Esophagus squamous epithelium (tissue), 5 donors: Measurements from ENCODE around the gene SRSF3. TPM values are rescaled to one million over a fixed set of nuclear protein-coding genes. Genes with fewer than 3 reads are reported as not detected.
"Not testable (repeated sequence)": the region's sequence is repeated elsewhere in the genome, so short reads cannot be mapped to it uniquely, and the experiment has no call there.

Experiments used
- DNase-seq: peaks from one replicate; lab custom pipeline; 2025; lab: John Stamatoyannopoulos, UW
- H3K27ac ChIP-seq, 4 donors: fragments of 200-600 bp; sonication (generic); one replicate each; pipeline ENCODE4 v1.5.1; 2016 to 2019; ENCODE audit warnings: mild to moderate bottlenecking in 1 of 4
- H3K27me3 ChIP-seq, 4 donors: fragments of 200-600 bp; sonication (generic); 1 replicate in 3 of 4; 2 replicates in 1 of 4; pipeline versions ENCODE4 v1.5.1 to v1.6.0; 2017 to 2021; ENCODE audit warnings: antibody characterized with exemption in 1 of 4
- H3K36me3 ChIP-seq, 3 donors: fragments of 200-600 bp; sonication (generic); one replicate each; pipeline ENCODE4 v1.5.1; 2016 to 2019
- H3K4me1 ChIP-seq, 3 donors: fragments of 200-600 bp; sonication (generic); one replicate each; pipeline ENCODE4 v1.5.1; 2017 to 2019
- H3K4me3 ChIP-seq, 4 donors: fragments of 200-600 bp; sonication (generic); 1 replicate in 3 of 4; 2 replicates in 1 of 4; pipeline ENCODE4 v1.5.1; 2016 to 2019; ENCODE audit warnings: mild to moderate bottlenecking in 2 of 4, moderate library complexity in 1 of 4
- H3K9me3 ChIP-seq, 3 donors: fragments of 200-600 bp; sonication (generic); one replicate each; pipeline ENCODE4 v1.5.1; 2016 to 2019
- POLR2A ChIP-seq, 4 donors: fragments of 450-650 bp; IDR thresholded peaks; one replicate each; pipeline ENCODE4 v1.6.1; 2017; ENCODE audit warnings: antibody characterized with exemption in 4 of 4, mild to moderate bottlenecking in 4 of 4, moderate library complexity in 3 of 4
- WGBS, 2 donors: methylation state at CpG; one replicate each; pipeline ENCODE4 v1.1.5; 2018; 5-methylcytosine and 5-hydroxymethylcytosine counted together
- intact Hi-C: fragments of 100-400 bp; cut with DNase I; formaldehyde crosslinking; loops from one replicate; pipeline ENCODE4 v1.15.0; 2022
- small RNA-seq, 4 donors: library from RNA; depleted of rRNA; stranded (forward); fragments of <200 nt; gene quantifications; one replicate each; pipeline ENCODE3, GENCODE V24; 2016
- total RNA-seq, 4 donors: library from RNA; depleted of rRNA; stranded (reverse); fragments of >200 nt; gene quantifications; one replicate each; pipeline ENCODE4 v1.1.0, GENCODE V29; 2016
- TF ChIP-seq, protein P1 (sequence below), 6 experiments: fragments of 450-650 bp in 4 of 6; fragments of 200-600 bp in 2 of 6; sonication (generic) in 2 of 6; IDR thresholded peaks; one replicate each; pipeline ENCODE4 v1.5.1; 2016 to 2019; ENCODE audit warnings: antibody characterized with exemption in 6 of 6, mild to moderate bottlenecking in 4 of 6, moderate library complexity in 4 of 6
- donor health status: DM: yes; HTN: yes; CAD: no.

SRSF3 gene
- total RNA-seq, 4 donors from 2014 or later, result 111 to 213 (median 185) TPM

DNA sequence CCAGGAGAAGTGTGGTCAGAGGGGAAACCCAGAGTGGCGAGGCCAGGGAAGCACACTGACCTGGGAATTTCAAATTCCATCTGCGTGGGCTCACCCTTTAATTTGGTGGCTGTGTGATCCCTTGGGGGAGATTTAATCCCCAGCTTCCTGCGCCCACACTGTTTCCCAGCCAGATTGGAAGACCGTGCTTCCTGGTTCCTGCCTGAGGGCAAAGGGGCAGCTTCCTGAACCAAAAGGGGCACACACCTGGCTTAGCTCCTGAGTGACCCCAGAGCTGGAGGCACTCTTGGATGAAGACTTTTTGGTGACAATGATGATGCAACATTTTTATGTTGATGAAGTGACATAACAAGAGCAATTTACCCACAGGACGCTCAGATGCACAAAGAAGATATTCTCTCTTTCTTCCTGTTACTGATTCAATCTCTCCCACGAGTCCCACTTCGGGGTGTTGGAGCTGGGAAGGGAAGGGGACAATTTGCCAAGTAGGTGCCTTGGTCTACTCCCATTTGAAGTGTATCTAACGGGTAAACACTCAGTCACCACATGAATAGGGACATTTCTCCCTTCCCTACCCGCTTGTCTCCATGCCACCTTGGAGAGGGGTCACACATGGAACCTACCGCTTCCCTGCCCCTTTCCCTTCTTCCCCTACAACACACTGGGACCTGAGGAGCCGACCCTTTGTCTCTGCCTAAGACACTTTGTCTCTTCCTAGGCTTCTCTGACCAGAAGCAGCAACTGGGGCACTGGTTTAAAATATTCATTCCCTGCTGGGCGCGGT lies 55.7 kb downstream of the SRSF3 start:
- WGBS, 2 donors, result 46 to 55% methylated on average over 11 of the region's 13 CpGs
- intact Hi-C loops, result no loop called here
- DNase-seq, result no peak
- H3K27ac ChIP-seq, result no peak overlapping the region
- H3K4me3 ChIP-seq, result no peak overlapping the region
- peaks cover 0 to 23% (median 6%) of the 10 kb centered on the region in 3 donors for H3K4me1 ChIP-seq
- TF ChIP-seq, protein P1, sequence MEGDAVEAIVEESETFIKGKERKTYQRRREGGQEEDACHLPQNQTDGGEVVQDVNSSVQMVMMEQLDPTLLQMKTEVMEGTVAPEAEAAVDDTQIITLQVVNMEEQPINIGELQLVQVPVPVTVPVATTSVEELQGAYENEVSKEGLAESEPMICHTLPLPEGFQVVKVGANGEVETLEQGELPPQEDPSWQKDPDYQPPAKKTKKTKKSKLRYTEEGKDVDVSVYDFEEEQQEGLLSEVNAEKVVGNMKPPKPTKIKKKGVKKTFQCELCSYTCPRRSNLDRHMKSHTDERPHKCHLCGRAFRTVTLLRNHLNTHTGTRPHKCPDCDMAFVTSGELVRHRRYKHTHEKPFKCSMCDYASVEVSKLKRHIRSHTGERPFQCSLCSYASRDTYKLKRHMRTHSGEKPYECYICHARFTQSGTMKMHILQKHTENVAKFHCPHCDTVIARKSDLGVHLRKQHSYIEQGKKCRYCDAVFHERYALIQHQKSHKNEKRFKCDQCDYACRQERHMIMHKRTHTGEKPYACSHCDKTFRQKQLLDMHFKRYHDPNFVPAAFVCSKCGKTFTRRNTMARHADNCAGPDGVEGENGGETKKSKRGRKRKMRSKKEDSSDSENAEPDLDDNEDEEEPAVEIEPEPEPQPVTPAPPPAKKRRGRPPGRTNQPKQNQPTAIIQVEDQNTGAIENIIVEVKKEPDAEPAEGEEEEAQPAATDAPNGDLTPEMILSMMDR (IDR thresholded peaks at IDR 0.05), result no peak
- no peak for TF ChIP-seq POLR2A (IDR thresholded peaks at IDR 0.05)
- peaks cover 0 to 5% (median 0%) of the 10 kb centered on the region in 4 donors for H3K27me3 ChIP-seq
- H3K9me3 ChIP-seq, result no peaks in the 10 kb centered on the region
- no peaks in the 10 kb centered on the region for H3K36me3 ChIP-seq

DNA sequence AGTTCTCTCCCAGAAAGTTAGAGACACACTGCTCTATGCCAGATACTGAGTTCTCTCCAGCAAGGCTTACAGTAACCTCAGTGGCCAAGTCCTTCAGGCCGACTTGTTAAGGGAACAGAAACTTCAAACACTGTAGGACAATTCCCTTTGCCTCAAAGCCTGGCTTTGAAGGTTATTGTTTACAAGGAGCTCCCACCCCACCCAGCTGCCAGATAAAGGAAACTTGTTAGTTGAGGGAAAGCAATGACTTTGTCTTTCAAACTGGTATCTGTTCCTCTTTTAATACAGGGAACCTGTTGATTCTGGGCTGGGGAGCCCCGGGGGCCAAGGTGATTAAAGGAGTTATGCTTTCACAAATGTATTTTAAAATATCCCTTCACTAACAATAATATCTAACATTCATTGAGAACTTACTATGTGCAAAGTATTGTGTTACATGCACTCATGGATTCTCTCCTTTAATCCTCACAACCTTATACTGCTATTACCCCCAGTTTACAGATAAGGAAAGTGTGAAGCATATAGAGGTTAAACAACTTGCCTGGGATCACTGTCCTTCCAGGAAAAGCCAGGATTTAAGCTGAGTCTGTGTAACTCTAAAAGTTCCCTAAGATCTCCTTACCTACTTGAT lies 56.8 kb downstream of the SRSF3 start:
- WGBS, 2 donors, result 13 to 15% methylated on average over 2 of the region's 2 CpGs
- no peak for DNase-seq
- TF ChIP-seq, protein P1 (IDR thresholded peaks at IDR 0.05), result no peak
- TF ChIP-seq POLR2A (IDR thresholded peaks at IDR 0.05), result no peak
- Histone ChIP-seq H3K9me3 (no peaks in the 10 kb centered on the region), H3K4me1 (peaks cover 0 to 22% (median 5%) of the 10 kb centered on the region in 3 donors), H3K27me3 (peaks cover 0 to 5% (median 0%) of the 10 kb centered on the region in 4 donors), H3K4me3 (no peak overlapping the region), H3K36me3 (no peaks in the 10 kb centered on the region), H3K27ac (no peak overlapping the region)
- intact Hi-C loops, result no loop called here

DNA sequence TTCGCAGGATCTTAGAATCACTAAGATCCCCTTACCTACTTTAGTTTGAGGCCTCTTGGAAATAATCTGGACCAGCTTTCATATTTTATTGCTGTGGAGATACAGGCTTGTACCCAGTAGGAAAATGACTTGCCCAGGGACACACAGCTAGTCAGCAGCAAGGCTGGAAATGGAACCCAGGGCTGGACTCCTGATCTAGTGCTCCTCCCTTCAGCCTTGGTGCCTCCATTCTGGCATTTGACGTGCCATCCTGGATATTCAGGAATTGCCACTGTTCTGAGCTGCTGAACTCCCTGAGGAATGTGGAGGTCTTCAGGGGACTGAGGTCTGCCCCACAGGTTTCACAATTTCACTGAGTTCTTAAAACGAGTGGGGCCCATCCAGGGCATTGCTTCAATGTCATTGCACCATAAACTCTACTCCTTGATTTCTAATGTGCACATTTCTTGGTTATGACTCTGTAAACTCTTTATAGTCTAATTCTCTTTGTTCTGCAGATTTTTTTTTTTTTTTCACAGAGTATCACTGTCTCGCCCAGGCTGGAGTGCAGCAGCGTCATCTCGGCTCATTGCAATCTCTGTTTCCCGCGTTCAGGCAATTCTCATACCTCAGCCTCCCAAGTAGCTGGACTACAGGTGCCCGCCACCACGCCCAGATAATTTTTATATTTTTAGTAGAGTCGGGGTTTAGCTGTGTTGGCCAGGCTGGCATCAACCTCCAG lies 57.7 kb downstream of the SRSF3 start:
- H3K27ac ChIP-seq, result no peak overlapping the region
- H3K9me3 ChIP-seq, result no peaks in the 10 kb centered on the region
- WGBS, 2 donors, result 85 to 96% methylated on average over 9 to 11 of the region's 11 CpGs
- no peak for DNase-seq
- intact Hi-C loops, result no loop called here
- H3K4me3 ChIP-seq, result no peak overlapping the region
- peaks cover 0 to 5% (median 0%) of the 10 kb centered on the region in 4 donors for H3K27me3 ChIP-seq
- no peak for TF ChIP-seq POLR2A (IDR thresholded peaks at IDR 0.05)
- TF ChIP-seq, protein P1 (IDR thresholded peaks at IDR 0.05), result no peak
- no peaks in the 10 kb centered on the region for H3K36me3 ChIP-seq
- peaks cover 0 to 22% (median 5%) of the 10 kb centered on the region in 3 donors for H3K4me1 ChIP-seq

DNA sequence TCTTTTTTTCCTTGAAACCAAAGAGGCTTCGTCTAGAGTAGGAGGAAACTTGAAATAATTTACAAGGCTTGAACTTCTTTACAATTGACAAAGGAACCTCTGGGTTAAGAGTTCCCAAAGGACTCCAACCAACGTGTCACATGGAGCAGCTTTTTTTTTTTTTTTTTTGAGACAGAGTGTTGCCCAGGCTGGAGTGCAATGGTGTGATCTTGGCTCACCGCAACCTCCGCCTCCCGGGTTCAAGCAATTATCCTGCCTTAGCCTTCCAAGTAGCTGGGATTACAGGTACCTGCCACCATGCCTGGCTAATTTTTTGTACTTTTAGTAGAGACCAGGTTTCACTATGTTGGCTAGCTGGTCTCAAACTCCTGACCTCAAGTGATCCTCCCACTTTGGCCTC lies 60.3 kb downstream of the SRSF3 start:
- H3K9me3 ChIP-seq, H3K27ac ChIP-seq, intact Hi-C loops, H3K4me3 ChIP-seq, H3K36me3 ChIP-seq, DNase-seq, H3K27me3 ChIP-seq: not testable (repeated sequence)
- WGBS, 2 donors, result 87 to 89% methylated on average over 5 of the region's 5 CpGs
- H3K4me1 ChIP-seq, result peaks cover 0 to 24% (median 5%) of the 10 kb centered on the region in 3 donors

Small RNAs within 50 kb of the gene (small RNA-seq; reads per million reads assigned to genes)
- 0 reads per million in 4 donors for gene MIR3925
- 0 to 2.9 (median 0.07) reads per million in 4 donors for gene RNU1-88P

Other genes starting within 250 kb of the SRSF3 start
- 1 to 10 TPM; 1.3 to 7.3 (median 2.3) TPM for gene ETV7, start 206.7 kb upstream of the SRSF3 start, total RNA-seq
- not detected for gene PXT1, start 151.5 kb upstream of the SRSF3 start, total RNA-seq
- gene KCTD20, start 151.4 kb upstream of the SRSF3 start, total RNA-seq, result 10 to 100 TPM; 35.9 to 47.5 (median 41.0) TPM
- gene STK38, start 46.9 kb upstream of the SRSF3 start, total RNA-seq, result 10 to 100 TPM; 26.5 to 33.6 (median 30.3) TPM
- gene CDKN1A, start 84.4 kb downstream of the SRSF3 start, total RNA-seq, result 100 to 1,000 TPM in 2 of 4 donors, 10 to 100 TPM in 2; 86.8 to 209 (median 131) TPM
- gene RAB44, start 103.5 kb downstream of the SRSF3 start, total RNA-seq, result under 1 TPM in 3 of 4 donors, not detected in 1; 0.11 to 0.76 (median 0.18) TPM
- 1 to 10 TPM; 1.2 to 2.5 (median 1.5) TPM for gene CPNE5, start 245.1 kb downstream of the SRSF3 start, total RNA-seq